T-helper 9 cell (primary cell): Measurements from ENCODE around the gene HCAR3.
"Not testable (repeated sequence)": the region's sequence is repeated elsewhere in the genome, so short reads cannot be mapped to it uniquely, and the experiment has no call there.

Experiments used
- DNase-seq: peaks from one replicate; pipeline ENCODE4 v3.0.0-alpha.2; 2020
- total RNA-seq, 2 donors: gene quantifications; one replicate each; lab custom pipeline; 2026; lab: John Stamatoyannopoulos, UW

The HCAR3 gene
- 0 reads per million in 2 donors for total RNA-seq

DNA sequence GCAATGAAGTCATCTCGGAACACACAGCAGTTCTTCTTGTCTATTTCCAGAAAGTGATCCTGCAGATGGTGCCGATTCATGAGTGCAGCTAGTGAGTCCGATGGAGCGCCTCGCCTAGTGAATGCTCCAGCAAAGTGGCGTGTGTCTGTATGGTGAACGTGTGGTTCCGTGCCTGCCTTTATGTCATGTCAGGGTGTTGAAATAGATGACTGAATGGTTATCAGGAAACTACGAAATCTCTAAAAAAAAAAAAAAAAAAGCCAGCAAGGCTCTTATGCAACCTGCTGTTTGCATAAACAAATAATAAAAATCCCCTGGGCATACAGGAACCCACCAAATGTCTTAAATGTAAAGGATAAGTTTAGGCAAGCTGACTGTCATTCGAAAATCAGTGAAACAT is at the start of gene HCAR3:
HCAR3 (minus strand) TSS at position 154 of the 400 bp plus-strand sequence; CDS start at position 80, 74 bp downstream.
- not testable (repeated sequence) for DNase-seq

DNA sequence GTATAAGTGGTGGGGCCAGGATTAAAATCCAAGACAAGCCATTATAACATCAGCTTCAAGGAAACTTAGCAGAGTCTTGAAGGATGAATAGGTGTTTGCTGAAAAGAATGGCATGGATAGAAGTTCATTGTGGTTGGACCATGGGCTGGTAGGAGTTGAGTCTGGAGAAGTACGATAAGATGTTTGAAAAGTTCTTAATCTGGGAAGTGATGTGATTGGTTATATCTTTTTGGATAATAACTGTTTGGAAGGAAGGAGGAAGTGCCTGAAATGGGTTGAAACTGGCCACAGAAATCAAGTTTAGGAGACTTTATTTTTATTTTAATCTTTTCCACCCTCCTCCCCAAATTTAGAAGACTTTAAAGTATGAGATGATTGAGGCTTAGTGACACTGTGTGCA is 41.0 kb upstream of the HCAR3 start:
- DNase-seq = no peak

DNA sequence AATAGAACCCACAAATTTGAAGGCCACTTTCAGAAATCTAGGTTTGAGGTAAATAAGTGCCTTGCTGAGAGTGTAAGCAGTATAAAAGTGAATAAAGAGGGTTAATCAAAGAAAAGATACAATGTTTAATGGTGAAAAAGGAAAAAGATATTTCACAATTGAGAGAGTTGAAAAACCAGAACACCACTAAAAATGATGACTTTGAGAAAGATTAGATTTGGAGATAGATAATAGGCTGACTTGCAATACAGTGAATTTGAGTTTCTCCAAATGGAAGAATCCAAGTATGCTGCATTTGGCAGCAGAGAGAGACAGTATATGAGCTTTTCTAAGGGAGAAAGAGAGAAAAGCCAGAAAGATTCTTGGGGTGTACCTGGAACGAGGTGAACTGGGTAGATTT is 38.2 kb upstream of the HCAR3 start:
- DNase-seq = no peak

DNA sequence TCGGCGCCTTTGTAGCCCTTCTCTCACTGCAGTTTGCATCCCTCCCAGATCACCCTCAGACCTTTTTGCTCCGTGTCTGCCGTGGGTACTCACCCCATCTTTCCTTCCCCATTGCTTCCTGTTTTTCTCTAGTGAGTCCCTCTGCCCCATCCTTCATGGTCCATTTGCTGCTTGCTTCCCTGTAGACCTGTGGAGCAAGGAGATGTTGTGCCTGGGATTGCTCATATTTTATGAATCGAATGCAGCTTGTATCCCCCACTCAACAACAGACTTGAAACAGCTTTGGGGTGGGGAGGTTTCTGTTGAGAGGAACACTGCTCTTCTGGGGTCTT is 36.7 kb upstream of the HCAR3 start:
- DNase-seq = no peak

DNA sequence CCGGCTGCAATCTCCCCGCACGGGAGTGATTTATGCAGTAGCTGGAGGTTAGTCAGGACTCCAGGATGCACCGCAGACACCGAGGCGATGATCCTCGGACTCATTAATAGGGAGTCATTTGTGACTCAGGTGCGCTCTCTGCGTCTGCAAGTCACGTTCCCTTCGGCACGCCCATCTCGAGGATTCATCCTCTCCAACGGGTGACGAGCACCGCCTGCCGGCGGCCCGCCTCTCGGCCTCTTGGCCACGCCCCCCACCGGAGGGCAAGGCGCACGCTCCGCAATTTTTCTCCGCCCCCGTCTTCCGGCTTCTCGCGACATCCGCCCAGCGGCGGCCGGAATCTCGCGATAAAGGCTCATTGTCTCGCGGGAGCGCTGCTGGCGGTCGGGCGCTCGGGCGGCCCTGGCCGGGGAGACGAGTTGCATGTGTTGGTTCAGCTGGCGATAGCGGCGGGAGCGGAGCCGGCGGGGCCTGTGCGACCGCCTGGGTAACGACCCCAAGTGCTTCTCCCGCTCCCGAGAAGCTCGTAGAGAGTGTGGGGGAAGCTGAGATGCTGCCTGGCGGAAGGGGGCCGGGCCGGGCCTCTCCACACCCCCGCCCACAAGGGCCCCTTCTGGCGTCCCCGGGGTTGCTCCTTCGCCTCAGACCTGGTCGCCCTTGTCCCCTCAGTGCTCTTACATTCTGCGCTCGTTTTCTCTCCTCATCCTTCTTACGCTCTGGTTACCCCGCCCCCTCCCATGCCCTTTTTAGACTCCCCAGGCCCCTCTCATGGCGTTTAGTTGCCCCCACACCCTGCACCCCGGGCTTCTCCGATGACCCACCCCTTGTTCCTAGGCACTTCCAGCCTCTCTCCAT is 36.1 kb upstream of the HCAR3 start, which contains the start of gene DENR:
DENR (plus strand) TSS at position 361 of the 855 bp plus-strand sequence. CDS start 878 bp downstream, outside the sequence.
- peak; percentile 99 for DNase-seq

DNA sequence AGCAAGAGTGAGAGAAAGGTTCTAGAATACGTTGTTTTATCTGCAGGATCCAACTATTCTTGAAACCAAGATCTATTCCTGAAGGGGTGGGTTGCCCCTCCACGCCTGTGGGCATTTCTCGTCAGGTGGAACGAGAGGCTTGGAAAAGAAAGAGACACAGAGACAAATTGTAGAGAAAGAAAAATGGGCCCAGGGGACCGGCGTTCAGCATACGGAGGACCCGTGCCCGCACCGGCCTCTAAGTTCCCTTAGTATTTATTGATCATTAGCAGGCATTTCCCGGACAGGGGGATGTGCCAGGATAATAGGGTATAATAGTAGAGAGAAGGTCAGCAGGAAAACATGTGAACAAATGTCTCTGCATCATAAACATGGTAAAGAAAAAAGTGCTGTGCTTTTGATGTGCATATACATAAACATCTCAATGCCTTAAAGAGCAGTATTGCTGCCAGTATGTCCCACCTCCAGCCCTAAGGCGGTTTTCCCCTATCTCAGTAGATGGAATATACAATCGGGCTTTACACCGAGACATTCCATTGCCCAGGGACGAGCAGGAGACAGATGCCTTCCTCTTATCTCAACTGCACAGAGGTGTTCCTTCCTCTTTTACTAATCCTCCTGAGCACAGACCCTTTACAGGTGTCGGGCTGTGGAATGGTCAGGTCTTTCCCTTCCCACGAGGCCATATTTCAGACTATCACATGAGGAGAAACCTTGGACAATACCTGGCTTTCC is 34.3 kb upstream of the HCAR3 start:
- DNase-seq = not testable (repeated sequence)

DNA sequence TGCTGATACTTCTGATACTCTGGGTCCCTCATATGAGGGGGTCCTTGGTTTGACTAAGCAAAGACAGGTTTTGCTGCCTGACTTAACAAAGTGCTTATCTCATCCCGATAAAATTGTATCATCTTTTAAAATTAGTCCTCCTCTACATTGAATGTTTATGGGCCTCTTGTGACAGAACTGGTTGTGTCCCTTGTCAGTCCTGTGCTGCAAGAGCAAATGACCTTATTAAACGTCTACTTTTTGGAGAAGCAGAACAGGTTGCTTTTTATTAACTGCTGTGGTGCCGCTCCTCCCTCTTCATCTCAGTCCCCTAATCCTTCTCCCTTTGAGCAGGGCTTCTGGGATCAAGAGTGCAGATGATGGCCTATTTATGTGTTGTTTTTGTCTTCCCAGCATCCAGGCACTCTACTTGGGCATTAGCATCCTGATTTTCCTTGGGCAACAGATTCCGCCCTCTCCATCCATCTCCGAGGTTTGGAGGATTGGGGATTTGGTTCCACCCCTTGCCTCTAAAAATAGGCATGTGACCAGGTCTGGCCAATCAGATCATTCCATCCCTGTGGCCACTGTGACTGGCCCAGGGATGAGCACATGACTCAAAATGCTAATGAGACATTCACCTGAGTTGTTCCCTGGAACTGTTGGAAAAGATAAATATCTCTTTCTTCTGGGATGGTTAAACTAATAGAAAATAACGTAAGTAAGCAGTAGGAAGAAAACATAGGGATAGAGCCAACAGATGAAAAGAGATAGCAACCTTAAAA is 33.1 kb upstream of the HCAR3 start:
- no peak for DNase-seq

DNA sequence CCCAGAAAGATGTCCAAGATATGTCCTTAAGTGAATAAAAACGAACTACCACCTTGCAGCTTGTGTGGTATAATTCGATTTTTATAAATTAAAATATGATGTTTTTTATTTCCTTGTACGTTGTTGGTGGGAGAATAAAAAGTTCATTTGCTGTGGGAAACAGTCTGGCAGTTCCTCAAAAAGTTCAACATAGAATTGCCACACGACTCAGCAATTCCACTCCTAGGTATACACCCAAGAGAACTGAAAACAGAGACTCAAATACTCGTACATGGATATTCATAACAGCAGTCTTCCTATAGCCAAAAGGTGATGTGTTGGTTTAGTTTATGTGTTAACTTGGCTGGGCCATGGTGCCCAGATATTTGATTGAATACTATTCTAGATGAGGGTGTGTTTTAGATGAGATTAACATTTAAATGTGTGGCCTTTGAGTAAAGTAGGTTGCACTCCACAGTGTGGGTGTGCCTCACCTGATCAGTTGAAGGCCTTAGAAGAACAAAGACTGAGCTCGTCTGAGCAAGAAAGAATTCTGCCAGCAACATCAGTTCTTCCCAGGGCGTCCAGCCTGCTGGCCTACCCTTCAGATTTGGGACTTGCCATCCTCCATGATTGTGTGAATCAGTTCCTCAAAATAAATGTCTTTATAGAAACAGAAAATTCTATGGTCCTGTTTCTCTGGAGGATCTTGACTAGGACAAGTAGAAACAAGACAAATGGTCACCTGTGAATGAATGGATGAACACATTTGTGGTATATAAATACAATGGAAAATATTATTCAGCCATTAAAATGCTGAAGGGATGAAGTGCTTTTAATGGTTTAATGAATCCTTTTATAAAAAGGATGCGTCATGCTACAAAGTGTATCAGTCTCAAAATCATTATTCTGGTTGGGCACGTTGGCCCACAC is 30.9 kb upstream of the HCAR3 start:
- DNase-seq = no peak

DNA sequence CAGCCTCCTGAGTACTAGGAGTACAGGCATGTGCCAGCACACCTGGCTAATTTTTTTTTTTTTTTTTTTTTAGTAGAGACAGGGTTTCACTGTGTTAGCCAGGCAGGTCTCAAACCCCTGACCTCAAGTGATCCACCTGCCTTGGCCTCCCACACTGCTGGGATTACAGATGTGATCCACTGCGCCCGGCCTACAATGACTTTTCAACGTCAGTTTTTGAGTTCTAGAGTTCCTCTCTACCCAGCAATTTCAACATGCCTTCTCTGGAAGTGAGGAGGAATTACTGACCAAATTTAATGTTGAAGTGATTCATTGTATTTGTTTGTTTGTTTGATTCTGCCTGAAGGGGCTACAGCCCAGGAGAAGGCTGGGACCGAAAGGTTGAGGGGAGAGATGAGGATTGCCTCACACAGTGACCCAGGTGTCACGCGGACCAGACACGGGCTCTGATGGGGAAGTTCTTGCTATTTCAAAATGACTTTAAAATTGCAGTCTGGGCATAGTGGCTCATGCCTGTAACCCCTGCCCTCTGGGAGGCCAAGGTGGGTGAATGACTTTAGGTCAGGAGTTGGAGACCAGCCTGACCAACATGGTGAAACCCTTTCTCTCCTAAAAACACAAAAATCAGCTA is 27.4 kb upstream of the HCAR3 start:
- DNase-seq = no peak

DNA sequence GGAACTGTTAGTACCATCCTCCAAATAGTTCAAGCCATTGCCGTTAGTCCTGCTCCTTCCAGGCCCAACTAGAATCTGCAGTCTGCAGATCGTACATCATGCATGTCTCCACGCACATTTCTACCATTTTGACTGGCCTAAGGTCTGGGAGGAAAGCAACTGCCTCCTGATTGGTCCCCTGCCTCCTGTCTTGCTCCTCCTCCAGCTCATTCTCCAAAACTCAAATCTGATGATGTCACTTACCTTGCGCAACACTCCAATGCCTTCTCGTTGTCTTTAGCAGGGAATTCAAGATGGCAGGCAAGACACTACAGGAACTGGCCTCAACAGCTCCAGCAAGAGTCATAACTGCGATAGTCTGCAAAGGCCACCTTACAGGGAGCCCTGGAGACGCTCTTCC is 23.7 kb upstream of the HCAR3 start:
- DNase-seq = no peak

DNA sequence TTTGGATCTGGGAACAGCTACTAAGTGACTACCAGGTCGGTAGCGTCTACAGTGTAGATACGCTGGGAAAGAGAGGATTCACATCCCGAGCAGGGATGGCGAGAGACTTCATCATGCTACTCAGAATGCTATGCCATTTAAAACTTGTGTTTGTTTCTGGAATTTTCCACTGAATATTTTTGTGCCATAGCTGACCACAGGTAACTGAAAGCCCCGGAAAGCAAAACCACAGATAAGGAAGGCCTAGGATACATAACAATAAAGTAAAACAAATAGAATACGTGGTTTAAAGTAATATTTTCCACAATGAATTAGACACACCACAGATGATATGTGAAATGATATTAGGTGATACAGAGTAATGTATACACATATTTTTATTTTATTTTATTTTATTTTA is 22.0 kb upstream of the HCAR3 start:
- DNase-seq = no peak

DNA sequence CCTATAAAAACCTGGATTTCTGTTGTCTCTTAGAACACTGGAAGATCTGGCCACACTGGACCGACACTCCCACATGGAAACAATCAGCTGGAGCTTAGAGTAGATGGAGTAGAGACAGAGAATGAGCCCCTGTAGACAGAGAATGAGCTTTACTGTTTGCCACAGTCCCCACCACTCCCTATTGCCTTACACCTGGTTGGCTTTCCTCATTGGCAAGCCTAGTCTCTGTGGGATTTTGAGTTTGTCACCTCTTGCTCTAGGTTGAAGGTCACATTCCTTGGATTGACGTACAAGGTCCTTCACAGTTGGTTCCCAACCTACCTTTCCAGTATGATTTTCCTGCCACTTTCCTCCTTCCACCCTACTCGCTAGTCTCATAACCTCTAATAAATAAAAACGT is 16.0 kb upstream of the HCAR3 start:
- no peak for DNase-seq

DNA sequence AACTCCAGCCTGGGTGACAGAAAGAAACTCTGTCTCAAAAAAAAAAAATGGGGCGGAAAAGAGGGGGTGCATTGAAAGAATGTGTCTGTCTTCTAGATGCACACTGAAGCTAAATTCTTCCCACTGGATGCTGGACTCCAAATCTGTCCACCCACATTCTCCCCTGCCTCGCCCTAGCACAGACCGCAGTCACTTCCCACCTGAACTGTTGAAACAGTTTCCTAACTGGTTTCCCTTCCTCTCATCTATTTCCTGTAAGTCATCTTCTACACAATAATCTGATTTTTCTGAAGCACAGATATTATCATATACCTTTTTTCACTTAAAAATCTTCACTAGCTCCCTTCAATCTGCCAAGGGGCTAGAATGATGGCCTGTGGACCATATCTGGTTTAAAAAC is 15.6 kb upstream of the HCAR3 start:
- no peak for DNase-seq

DNA sequence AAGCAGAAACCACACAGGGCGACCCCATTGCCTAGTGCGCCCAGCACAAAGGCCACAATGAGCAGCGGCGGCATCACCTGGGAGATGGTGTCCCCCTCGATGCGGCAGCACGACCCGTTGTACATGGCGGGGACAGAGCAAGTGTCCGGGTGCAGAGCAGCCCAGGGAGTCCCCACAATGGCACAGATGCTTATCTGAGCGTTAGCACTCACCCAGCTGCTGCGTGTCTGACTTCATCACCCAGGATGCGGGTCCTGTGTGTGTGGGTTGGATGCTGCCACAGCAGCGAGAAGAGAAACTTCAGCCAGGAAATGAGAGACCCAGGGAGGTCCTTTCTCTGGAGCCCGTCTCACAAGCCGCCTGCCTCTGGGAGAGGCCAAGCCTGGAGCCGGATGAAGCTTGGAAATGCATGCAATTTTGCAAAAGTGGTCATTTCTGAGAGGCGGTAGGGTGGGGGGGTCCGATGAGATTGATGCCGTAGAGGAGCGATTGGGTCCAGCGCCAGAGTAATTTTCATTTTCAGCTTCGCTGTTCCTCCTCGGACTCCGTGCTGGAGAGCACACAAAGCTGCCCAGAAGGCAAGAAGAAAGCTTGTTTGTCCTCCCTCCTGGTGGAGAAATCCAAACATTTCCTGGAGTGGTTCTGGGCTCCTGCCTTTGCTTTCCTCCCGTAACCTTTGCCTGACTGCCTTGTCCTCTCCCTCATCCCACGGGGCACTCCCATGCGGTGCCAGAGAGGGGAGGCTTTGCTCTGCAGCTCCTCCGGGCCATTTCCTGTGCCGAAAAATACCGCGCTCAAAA is 13.8 kb upstream of the HCAR3 start, which contains the start of gene HCAR1:
HCAR1 (minus strand) TSS at position 630 of the 800 bp plus-strand sequence; CDS start at position 125, 505 bp downstream.
- DNase-seq = no peak

DNA sequence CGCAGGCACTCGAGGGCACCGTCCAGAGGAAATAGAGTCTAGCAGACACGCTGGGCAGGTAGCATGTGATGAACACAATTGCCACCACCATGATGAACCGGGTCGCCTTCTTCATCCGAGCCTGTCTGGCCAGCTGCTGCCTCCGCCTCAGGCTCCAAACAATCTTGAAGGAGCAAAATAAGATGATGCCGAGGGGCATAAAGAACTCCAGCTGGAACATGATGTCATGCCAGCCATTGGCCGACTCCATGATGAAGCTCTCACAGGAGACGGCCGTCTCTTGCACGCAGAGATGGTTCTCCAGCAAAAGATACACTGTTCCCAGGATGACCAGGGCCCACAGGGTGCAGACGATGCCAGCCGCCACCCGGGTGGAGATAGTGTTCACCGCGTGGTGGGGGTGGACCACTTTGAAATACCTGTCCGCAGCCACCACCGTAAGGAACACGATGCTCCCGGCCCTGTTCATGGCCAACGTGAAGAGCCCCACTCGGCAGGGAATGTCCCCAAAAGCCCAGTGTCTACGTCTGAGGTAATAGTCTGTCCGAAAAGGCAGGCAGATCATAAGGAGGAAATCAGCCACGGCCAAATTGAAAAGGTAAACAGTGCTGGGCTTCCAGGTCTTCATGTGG is 13.1 kb upstream of the HCAR3 start:
- DNase-seq = no peak

DNA sequence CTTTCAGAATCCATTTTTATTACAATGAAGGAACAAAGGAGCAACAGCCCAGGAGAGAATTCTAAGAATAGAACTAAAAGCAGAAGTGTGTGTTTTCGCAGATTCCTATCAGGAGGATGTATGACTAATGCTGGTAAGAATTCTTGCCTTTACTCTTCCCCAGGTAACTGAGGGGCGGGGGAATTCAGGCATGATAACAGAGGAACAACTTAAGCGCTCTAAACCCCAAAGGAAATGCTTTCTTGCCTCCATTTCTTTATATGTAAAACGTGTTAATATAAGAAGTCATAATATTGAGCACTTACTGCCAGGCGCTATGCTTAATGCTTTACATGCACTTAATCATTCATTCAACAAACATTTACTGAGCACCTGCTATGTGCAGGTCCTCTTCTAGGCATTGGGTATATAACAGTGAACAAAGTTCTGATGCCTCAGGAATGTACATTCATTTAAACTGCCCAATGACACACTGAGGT is 9.5 kb upstream of the HCAR3 start:
- no peak for DNase-seq

DNA sequence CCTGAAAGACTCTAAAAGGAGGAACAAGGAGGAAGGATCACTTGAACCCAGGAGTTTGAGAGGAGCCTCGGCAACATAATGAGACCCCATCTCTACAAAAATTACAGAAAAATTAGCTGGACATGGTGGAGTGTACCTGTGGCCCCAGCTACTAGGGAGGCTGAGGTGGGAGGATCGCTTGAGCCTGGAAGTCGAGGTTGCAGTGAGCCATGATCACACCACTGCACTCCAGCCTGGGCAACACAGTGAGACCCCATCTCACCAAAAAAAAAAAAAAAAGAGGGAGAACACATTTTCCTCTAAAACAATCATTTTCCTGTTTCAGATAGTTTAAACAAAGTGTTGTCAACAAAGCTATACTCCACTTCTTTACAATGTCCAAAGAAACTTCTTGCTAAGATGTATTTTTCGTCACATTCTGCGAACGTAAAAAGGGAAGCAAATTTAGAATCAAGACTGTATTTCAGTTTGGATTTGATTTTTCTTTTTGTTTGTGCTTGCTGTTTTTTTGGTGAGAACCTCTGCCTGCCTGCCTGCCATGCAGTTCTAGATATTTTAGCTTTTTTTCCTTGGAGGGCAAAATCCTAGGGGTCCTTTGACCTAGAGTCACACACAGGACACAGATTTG is 9.0 kb upstream of the HCAR3 start:
- DNase-seq = no peak

DNA sequence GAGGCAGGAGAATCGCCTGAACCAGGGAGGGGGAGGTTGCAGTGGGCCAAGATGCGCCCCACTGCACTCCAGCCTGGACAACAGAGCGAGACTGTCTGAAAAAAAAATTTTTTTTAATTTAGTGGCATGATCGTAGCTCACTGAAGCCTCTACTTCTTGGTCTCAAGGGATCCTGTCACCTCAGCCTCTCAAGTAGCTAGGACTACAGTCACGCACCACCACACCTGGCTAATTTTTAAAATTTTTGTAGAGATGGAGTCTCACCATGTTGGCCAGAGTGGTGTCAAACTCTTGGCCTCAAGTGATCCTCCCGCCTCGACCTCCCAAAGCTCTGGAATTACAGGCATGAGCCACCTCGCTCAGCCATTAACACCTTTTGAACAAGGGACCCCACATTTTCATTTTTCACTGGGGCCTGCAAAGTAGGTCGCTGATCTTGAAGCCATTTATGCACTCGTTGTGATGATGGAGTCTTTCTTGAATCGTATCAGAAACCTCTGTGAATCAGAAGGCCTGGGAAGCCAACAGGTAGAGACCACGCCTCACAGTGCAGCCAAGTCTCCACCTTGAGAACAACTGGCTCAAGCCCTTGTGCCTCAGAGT is 8.1 kb upstream of the HCAR3 start:
- no peak for DNase-seq

DNA sequence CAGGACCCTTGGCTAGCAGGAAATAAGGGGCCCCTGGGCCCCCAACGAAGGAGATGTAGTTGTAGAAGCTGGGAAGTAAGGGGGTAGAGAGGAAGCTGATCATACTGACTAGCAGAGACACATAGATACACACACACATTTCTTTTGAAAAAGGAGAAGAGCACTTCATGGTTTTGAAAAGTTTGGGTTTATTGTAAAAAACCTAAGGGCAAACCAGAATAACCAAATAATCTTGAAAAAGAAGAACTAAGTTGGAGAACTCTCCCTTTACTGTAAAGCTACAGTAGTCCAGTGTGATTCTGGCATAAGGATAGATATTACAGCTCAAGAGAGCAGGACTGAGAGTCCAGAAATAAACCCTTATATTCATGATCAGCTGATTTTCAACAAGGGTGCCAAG is 5.8 kb upstream of the HCAR3 start:
- DNase-seq = no peak
